Immature natural killer cell (primary cell): ENCODE measurements around the gene MYEOV. TPM values are rescaled to one million over a fixed set of nuclear protein-coding genes. Genes with fewer than 3 reads are reported as not detected.

ENCODE experiments used
- DNase-seq, 3 donors: peaks; one replicate each; pipeline ENCODE4 v3.0.0; 2022; ENCODE audit warnings: mixed read lengths in 1 of 3
- H3K27ac Mint-ChIP-seq, 6 donors: one replicate each; pipeline ENCODE4 v1.8.0; 2020; ENCODE audit warnings: mixed read lengths in 6 of 6, mild to moderate bottlenecking in 5 of 6, inconsistent platforms in 4 of 6, moderate library complexity in 3 of 6
- H3K27me3 Mint-ChIP-seq, 3 donors: one replicate each; pipeline ENCODE4 v1.8.0; 2020 to 2021; ENCODE audit warnings: low read depth in 3 of 3, mild to moderate bottlenecking in 3 of 3, mixed read lengths in 3 of 3, moderate library complexity in 3 of 3, inconsistent platforms in 1 of 3
- H3K36me3 Mint-ChIP-seq, 3 donors: one replicate each; pipeline ENCODE4 v1.8.0; 2020; ENCODE audit warnings: mixed read lengths in 3 of 3, inconsistent platforms in 2 of 3, mild to moderate bottlenecking in 2 of 3
- H3K4me1 Mint-ChIP-seq, 2 donors: one replicate each; pipeline ENCODE4 v1.8.0; 2020; ENCODE audit warnings: inconsistent platforms in 2 of 2, mild to moderate bottlenecking in 2 of 2, mixed read lengths in 2 of 2, moderate library complexity in 1 of 2
- H3K4me3 Mint-ChIP-seq, 5 donors: one replicate each; pipeline ENCODE4 v1.8.0; 2020; ENCODE audit warnings: mild to moderate bottlenecking in 5 of 5, mixed read lengths in 5 of 5, inconsistent platforms in 3 of 5, moderate library complexity in 3 of 5
- H3K9me3 Mint-ChIP-seq, 6 donors: one replicate each; pipeline ENCODE4 v1.8.0; 2020; ENCODE audit warnings: mild to moderate bottlenecking in 6 of 6, mixed read lengths in 6 of 6, inconsistent platforms in 4 of 6, moderate library complexity in 3 of 6
- polyA plus RNA-seq, 3 donors: library from polyadenylated mRNA; unstranded; fragments of 300-500 nt; fragmentation: Illumina TruSeq; gene quantifications; one replicate each; pipeline ENCODE4 v1.2.3, GENCODE V29; 2021

MYEOV gene
- polyA plus RNA-seq, 3 donors from 2014 or later = not detected

DNA sequence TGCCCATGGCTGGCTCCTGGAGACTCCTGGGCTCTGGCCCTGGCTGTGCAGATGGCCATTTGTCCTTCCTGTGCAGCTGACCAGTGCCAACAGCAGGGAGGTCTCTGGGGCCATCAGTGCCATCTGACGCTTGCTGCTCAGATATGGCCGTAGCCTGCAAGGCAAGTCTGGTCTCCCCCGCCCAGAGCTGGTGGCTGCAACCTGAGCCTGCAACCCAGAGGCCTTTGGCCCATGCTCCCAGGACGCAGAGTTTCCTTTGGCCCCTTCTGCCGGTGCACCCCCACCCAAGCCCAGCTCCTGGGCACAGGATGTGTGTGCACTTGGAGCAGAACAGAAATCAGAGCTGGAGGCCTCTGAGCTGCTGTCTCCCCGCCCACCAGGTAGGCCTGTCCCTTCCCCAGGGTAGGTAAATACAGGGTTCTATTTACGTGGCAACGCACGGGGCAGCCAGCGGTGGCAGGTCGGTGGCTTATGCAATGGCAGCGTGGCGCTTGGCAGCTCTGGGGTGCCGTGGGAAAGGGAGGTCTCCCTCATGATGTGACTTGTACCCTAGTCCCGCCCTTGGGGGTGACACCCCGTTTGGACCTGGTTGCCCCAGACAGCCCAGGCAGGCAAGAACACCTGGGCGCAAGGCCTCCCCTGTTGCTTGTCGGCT lies 21.0 kb upstream of the MYEOV start:
- DNase-seq = no peak
- no peak overlapping the region for H3K4me3 Mint-ChIP-seq
- H3K27ac Mint-ChIP-seq = no peak overlapping the region
- peaks cover 5 to 7% (median 5%) of the 10 kb centered on the region in 3 donors for H3K27me3 Mint-ChIP-seq
- no peaks in the 10 kb centered on the region for H3K36me3 Mint-ChIP-seq
- no peaks in the 10 kb centered on the region for H3K4me1 Mint-ChIP-seq
- H3K9me3 Mint-ChIP-seq = no peaks in the 10 kb centered on the region

DNA sequence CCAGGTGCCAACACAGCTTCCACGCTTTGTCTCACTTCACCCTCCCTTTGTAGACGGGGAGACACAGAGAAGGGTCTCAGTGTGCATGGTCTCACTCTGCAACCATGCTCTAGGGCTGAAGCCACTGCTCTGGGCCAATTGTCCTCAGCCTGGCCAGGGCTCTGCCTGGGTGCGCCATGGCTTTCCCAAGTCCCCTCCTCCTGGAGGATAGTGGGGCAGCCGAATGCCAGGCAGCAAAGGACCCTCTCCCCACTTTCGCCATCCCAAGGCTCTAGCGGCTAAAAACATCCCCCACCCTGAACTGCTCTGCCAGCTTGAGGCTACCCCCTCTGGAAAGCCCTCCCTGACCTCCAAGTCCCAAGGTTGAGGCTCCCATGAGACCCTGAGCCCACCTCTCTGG lies 20.4 kb upstream of the MYEOV start:
- Mint-ChIP-seq H3K9me3 (no peaks in the 10 kb centered on the region), H3K4me3 (no peak overlapping the region)

DNA sequence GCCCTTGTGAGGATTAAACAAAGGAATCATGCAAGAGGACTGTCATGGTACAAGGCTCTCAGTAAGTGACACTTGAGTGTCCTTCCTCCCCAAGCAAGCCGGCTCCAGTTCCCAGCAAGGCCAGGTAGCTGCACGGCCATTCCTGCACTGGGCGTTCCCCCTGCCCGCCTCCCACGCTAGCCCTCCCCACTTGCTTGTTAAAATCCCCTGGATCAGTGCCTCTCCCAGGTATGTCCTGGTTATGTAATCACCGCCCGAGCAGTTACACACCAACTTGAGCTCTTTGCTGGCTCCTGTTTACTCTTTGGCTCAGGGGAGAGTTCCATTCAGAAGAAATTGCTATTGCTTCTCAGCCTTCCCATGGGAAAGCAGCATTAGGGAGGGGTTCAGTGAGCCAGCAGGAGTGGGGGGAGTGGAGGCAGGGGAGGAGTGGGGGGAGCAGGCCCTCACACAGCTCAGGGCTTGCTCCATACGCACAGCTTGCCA lies 19.4 kb upstream of the MYEOV start:
- no peaks in the 10 kb centered on the region for H3K9me3 Mint-ChIP-seq
- no peak overlapping the region for H3K27ac Mint-ChIP-seq
- no peak overlapping the region for H3K4me3 Mint-ChIP-seq
- no peaks in the 10 kb centered on the region for H3K36me3 Mint-ChIP-seq
- H3K27me3 Mint-ChIP-seq = peaks cover 5% of the 10 kb centered on the region in 3 donors
- no peak for DNase-seq
- H3K4me1 Mint-ChIP-seq = no peaks in the 10 kb centered on the region

More for the DNA sequence above, 20.4 kb upstream of the MYEOV start:
- Mint-ChIP-seq H3K27ac (no peak overlapping the region), H3K4me1 (no peaks in the 10 kb centered on the region), H3K27me3 (peaks cover 5 to 7% (median 5%) of the 10 kb centered on the region in 3 donors), H3K36me3 (no peaks in the 10 kb centered on the region)
- DNase-seq = no peak

DNA sequence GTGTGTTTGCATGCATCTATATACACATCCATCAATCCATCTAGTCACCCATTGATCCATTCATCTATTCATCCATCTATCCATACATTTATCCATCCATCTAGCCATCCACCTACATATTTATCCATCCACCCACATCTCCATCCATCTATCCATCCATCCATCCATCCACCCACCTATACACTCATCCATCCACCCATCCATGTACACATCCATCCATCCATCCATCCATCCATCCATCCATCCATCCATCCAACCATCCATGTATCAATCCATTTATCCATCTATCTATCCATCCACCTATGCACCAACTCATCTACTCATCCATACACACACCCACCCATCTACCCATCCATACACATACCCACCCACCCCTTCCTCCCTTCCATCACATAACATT lies 18.8 kb upstream of the MYEOV start:
- no peaks in the 10 kb centered on the region for H3K36me3 Mint-ChIP-seq
- DNase-seq = no peak
- peaks cover 5% of the 10 kb centered on the region in 3 donors for H3K27me3 Mint-ChIP-seq
- no peak overlapping the region for H3K27ac Mint-ChIP-seq
- no peak overlapping the region for H3K4me3 Mint-ChIP-seq
- no peaks in the 10 kb centered on the region for H3K9me3 Mint-ChIP-seq
- no peaks in the 10 kb centered on the region for H3K4me1 Mint-ChIP-seq

DNA sequence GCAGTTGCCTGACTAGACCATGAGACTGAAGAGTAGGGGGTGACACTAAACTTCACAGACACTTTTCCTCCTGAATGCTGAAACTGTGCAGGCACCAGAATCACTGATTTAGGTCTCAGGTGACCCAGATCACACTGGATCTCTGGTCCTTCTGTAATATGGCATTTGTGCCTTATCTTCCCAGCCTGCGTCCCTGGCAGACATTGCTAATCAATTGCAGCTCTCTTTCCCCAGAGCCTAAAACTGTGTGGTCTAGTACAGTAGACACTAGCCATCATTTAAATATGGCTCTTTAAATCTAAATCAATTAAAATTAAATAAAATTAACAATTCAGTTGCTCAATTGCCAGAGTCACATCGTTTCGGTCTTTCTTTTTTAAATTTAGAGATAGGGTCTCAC lies 17.8 kb upstream of the MYEOV start:
- DNase-seq = no peak
- no peaks in the 10 kb centered on the region for H3K9me3 Mint-ChIP-seq
- peaks cover 5% of the 10 kb centered on the region in 3 donors for H3K27me3 Mint-ChIP-seq
- no peak overlapping the region for H3K27ac Mint-ChIP-seq
- H3K4me3 Mint-ChIP-seq = no peak overlapping the region
- no peaks in the 10 kb centered on the region for H3K36me3 Mint-ChIP-seq
- no peaks in the 10 kb centered on the region for H3K4me1 Mint-ChIP-seq

DNA sequence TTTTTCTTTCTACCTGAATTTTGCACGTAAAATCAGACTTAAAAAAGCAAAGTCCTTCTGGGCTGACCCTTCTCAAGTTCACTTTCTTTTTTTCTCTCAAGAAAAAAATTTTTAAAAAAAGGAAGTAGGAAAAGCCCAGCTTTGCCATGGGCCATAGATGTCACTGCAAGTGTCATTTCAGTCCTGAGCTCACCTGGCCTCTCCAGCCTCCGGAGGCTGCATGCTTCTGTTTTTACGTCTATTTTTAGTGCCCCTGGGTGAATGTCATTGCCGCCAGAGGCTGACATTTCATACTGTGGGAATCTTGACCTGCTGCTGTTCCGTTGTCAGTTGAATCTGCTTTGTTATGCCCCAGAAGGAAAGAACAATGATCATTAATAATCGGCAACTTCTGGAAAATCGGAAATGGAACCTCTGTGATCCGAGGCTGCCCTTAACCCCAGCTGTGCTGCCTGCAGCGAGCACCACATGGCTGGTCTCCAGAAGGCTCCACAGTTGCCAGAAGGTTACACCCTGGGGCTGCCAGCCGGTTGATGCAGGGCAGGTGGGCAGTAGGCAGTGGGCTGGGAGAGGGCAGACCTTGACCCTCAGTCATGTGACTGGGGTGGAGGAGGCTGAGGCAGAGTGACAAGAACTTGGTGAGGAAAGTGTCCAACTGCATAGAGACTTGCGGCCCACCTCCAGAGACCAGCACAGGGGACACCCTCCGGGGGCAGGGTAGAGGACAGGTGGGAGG lies 16.7 kb upstream of the MYEOV start:
- Mint-ChIP-seq H3K4me1 (no peaks in the 10 kb centered on the region), H3K36me3 (no peaks in the 10 kb centered on the region), H3K4me3 (no peak overlapping the region), H3K27ac (no peak overlapping the region), H3K27me3 (peaks cover 5% of the 10 kb centered on the region in 3 donors), H3K9me3 (no peaks in the 10 kb centered on the region)
- DNase-seq = no peak

DNA sequence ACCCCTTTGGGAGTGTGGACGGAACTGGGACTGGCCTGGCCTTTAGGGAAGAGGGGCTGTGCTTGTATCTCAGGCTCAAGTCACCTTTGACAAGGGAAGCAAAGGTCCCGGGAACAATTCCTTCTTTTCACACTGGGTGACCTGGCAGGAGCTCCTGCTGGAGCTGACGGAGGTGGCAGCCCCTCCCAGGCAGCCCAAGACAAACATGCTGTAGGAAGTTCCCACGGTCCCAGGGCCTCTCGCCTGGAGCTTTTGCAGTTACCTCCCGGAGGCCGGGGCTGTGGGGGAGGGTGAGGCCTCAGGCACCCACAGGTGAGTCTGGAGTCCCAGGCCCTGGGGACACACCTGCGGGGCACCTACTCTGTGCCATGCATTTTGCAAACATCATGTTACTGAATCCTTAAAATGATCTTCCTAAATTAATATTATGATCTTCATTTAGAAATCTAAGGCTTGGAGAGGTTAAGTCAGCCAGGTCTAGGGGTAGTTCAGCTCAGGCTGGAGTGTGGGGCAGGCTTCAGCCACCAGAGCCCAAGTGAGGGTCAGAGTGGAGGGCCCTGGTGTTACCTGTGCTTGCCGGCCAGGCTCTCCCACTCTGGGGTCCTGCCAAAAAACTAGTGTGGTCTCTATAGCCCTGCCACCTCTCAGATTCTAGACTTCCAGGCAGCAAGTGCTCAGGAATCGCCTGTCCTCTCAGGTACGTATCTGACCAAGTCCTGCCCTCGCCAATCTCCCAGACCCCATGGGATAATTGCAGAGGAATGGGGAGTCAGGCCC lies 15.7 kb upstream of the MYEOV start:
- H3K9me3 Mint-ChIP-seq = no peaks in the 10 kb centered on the region
- no peaks in the 10 kb centered on the region for H3K36me3 Mint-ChIP-seq
- H3K27me3 Mint-ChIP-seq = peaks cover 5 to 6% (median 5%) of the 10 kb centered on the region in 3 donors

DNA sequence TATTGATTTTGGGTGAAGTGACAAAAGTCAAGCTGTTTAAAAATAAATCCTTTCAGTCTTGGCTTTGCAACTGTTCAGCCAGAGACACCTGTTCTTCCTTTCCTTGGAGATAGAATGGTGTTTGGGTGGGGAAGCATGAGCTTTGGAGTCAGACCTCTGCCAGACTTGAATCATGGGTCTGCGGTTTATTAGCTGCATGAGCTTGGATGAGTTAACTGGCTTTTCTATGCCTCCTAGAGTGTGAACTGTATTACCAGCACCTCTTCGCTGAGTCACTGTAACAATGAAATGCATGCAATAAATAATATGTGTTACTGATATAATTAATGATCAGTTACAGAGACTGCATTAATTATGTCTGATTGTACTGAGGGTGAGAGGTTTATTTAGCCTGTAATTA lies 13.5 kb upstream of the MYEOV start:
- no peaks in the 10 kb centered on the region for H3K4me1 Mint-ChIP-seq
- DNase-seq = no peak
- H3K36me3 Mint-ChIP-seq = no peaks in the 10 kb centered on the region
- H3K4me3 Mint-ChIP-seq = no peak overlapping the region
- H3K9me3 Mint-ChIP-seq = no peaks in the 10 kb centered on the region
- H3K27me3 Mint-ChIP-seq = peaks cover 0 to 6% (median 3%) of the 10 kb centered on the region in 3 donors
- no peak overlapping the region for H3K27ac Mint-ChIP-seq

More for the DNA sequence above, 15.7 kb upstream of the MYEOV start:
- H3K27ac Mint-ChIP-seq = no peak overlapping the region
- no peak for DNase-seq
- H3K4me3 Mint-ChIP-seq = no peak overlapping the region
- no peaks in the 10 kb centered on the region for H3K4me1 Mint-ChIP-seq

DNA sequence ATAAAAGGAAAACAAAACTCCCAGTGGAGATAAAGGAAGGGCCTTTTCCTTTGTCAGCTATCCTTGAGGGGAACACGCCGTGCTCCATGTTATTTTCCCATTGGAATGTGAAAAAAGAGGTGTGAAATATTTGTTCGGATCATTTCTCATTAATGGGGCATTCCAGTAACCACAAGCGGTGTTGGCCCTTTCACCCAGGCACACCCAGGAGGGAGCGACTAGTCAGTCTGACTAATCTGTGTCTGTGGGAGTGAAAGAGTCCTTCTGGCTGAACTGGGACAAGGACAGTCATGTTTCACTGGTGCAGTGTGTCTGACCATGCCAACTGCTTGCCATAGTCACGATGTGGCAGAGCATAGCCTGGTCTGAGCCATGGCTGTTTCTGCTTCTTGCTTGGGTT lies 13.0 kb upstream of the MYEOV start:
- Mint-ChIP-seq H3K4me1 (no peaks in the 10 kb centered on the region), H3K27me3 (peaks cover 0 to 4% (median 0%) of the 10 kb centered on the region in 3 donors), H3K36me3 (no peaks in the 10 kb centered on the region), H3K4me3 (no peak overlapping the region), H3K27ac (no peak overlapping the region), H3K9me3 (no peaks in the 10 kb centered on the region)
- no peak for DNase-seq

DNA sequence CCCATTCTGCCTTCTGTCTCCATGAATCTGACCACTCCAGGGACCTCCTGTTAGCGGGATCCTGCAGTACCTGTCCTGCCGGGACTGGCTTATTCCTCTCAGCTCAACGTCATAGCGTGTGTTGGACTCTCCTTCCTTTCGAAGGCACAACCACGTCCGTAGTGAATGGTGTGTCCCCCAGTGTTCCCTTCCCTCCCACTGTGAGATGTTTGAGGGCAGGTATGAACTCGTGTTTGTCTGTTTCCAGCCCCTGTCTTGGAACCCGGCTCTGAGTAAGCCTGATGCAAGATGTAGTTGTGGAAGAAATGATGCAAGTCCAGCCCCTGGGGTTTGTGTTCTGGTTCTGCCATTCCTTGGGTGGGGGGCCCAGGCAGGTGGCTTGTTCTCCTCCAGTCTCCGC lies 10.5 kb upstream of the MYEOV start:
- H3K27ac Mint-ChIP-seq = no peak overlapping the region
- no peaks in the 10 kb centered on the region for H3K36me3 Mint-ChIP-seq
- H3K27me3 Mint-ChIP-seq = peaks cover 0 to 5% (median 3%) of the 10 kb centered on the region in 3 donors
- H3K4me1 Mint-ChIP-seq = no peaks in the 10 kb centered on the region
- H3K9me3 Mint-ChIP-seq = no peaks in the 10 kb centered on the region
- no peak for DNase-seq
- H3K4me3 Mint-ChIP-seq = no peak overlapping the region

DNA sequence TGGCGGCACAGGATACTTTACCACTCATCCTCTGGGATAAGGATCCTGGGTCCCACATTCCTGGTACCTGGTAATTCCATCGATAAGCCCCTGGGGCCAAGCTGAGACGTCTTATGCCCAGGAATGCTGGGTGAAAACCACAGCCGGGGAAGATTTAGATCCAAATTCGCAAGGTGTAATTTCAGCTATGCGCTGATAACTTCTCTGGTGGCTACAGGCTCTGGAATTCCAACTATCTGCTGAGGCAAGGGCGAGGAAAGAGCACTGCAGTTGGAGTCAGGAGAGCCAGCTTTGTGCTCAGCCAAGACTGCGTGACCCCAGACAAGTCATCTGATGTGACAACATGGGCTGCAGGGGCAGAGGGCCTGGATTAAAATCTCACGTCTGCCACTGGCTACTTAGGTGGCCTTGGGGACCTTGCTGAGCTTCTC lies 9.9 kb upstream of the MYEOV start:
- Mint-ChIP-seq H3K4me3 (no peak overlapping the region), H3K27ac (no peak overlapping the region), H3K4me1 (no peaks in the 10 kb centered on the region), H3K27me3 (peaks cover 0 to 5% (median 3%) of the 10 kb centered on the region in 3 donors), H3K36me3 (no peaks in the 10 kb centered on the region), H3K9me3 (no peaks in the 10 kb centered on the region)
- no peak for DNase-seq

DNA sequence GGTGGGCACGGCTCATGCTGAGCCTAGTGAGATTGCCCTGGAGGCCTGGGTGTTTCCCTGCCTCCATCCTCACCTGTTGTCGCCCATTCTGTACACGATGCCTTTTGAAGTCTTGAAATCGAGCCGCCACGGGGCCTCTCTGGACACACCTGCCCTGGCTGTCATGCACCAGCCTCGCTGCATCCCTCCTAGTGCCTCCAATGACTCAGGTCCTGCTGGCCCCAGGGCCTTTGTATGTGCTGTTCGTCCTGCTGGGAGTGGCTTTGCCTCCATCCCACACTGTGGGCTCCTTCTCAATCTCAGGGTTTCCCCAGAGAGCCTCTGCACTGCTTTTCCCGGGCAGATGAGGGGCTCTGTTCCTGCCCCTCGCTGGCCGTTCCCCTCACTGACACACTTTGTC lies 8.9 kb upstream of the MYEOV start:
- H3K27me3 Mint-ChIP-seq = peaks cover 0 to 11% (median 3%) of the 10 kb centered on the region in 3 donors
- no peaks in the 10 kb centered on the region for H3K4me1 Mint-ChIP-seq
- H3K27ac Mint-ChIP-seq = no peak overlapping the region
- H3K36me3 Mint-ChIP-seq = no peaks in the 10 kb centered on the region
- no peak for DNase-seq
- H3K9me3 Mint-ChIP-seq = no peaks in the 10 kb centered on the region
- no peak overlapping the region for H3K4me3 Mint-ChIP-seq

DNA sequence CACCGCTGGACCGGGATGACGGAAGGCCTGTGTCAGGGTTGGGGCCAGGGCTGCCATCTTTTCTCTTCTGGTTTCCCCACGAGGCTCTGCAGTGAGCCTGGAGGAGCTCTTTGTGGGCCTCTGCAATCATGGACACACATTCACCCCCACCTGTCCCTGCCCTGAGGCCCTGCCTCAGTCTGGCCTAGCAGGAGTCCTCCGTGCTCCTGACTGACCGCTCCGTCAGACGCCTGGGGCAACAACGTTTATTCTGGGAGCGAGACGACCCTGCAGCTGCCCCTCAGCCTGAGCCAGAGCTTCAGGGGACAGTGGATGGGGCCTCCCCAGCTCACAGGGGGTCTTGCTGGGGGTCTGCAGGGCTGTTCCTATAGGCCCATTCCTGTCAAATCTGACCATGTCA lies 8.2 kb upstream of the MYEOV start:
- no peak for DNase-seq
- H3K4me1 Mint-ChIP-seq = no peaks in the 10 kb centered on the region
- no peak overlapping the region for H3K27ac Mint-ChIP-seq
- H3K27me3 Mint-ChIP-seq = peaks cover 0 to 11% (median 3%) of the 10 kb centered on the region in 3 donors
- H3K4me3 Mint-ChIP-seq = no peak overlapping the region
- H3K36me3 Mint-ChIP-seq = no peaks in the 10 kb centered on the region
- no peaks in the 10 kb centered on the region for H3K9me3 Mint-ChIP-seq
